Measurements from ENCODE around the gene APLP2. TPM values are rescaled to one million over a fixed set of nuclear protein-coding genes. Genes with fewer than 3 reads are reported as not detected.

APLP2 gene
- total and polyA plus RNA-seq, 2 experiments from 2014 or later, result 322 to 362 TPM

GRCh38 chr11:130032931-130033330 is 36.8 kb upstream of the APLP2 start:
- H3K79me2 ChIP-seq (replicated peaks; ENCODE audit: insufficient read depth), result no peaks in the 10 kb centered on the region
- no peaks in the 10 kb centered on the region for H3K9me2 ChIP-seq (ENCODE audit: insufficient read depth)
- ATAC-seq (peak; percentile 45; the same call in 2 of the 3 replicates), DNase-seq (ENCODE audit: low spot score) (no peak)
- no peaks in the 10 kb centered on the region for H4K20me1 ChIP-seq (replicated peaks; ENCODE audit: insufficient read depth)
- Mint-ChIP-seq H3K27me3 (ENCODE audit: insufficient read depth, low read depth, poor library complexity) (peaks cover 3% of the 10 kb centered on the region), H3K9me3 (no peaks in the 10 kb centered on the region), H3K36me3 (ENCODE audit: low read depth) (no peaks in the 10 kb centered on the region), H3K27ac (no peak overlapping the region), H3K4me1 (peaks cover 19% of the 10 kb centered on the region), H3K4me3 (no peak overlapping the region)
- peaks cover 4% of the 10 kb centered on the region; the same call in 1 of the 2 replicates for H3K4me1 ChIP-seq (ENCODE audit: insufficient read depth)
- TF ChIP-seq CREB1 (CRISPR knock-in tag; IDR thresholded peaks at IDR 0.05; ENCODE audit: low read depth) (no peak), NANOG (IDR thresholded peaks at IDR 0.05; ENCODE audit: borderline replicate concordance) (no peak)
- no peak overlapping the region for H2AFZ ChIP-seq
- no peaks in the 10 kb centered on the region for H3F3A ChIP-seq (replicated peaks; ENCODE audit: low read depth)
- H3K36me3 ChIP-seq (ENCODE audit: insufficient read depth), result no peaks in the 10 kb centered on the region
- no peaks in the 10 kb centered on the region for H3K27me3 ChIP-seq (ENCODE audit: insufficient read depth)
- no peak overlapping the region for H3K27ac ChIP-seq (ENCODE audit: low read depth)
- no peak overlapping the region for H3K4me3 ChIP-seq
- no peak overlapping the region for H3K4me2 ChIP-seq

- no peak overlapping the region for H3K4me3 ChIP-seq
- no peaks in the 10 kb centered on the region for H3K9me2 ChIP-seq (ENCODE audit: insufficient read depth)
- H4K20me1 ChIP-seq (replicated peaks; ENCODE audit: insufficient read depth), result no peaks in the 10 kb centered on the region
- no peaks in the 10 kb centered on the region for H3K36me3 ChIP-seq (ENCODE audit: insufficient read depth)
- Mint-ChIP-seq H3K27me3 (ENCODE audit: insufficient read depth, low read depth, poor library complexity) (peaks cover 3% of the 10 kb centered on the region), H3K36me3 (ENCODE audit: low read depth) (no peaks in the 10 kb centered on the region), H3K4me1 (peaks cover 22% of the 10 kb centered on the region), H3K9me3 (no peaks in the 10 kb centered on the region), H3K4me3 (no peak overlapping the region), H3K27ac (no peak overlapping the region)
- no peak overlapping the region for H3K4me2 ChIP-seq
- ATAC-seq (no peak), DNase-seq (ENCODE audit: low spot score) (no peak)
- no peaks in the 10 kb centered on the region for H3K27me3 ChIP-seq (ENCODE audit: insufficient read depth)
- peaks cover 7% of the 10 kb centered on the region; the same call in 1 of the 2 replicates for H3K4me1 ChIP-seq (ENCODE audit: insufficient read depth)
- no peaks in the 10 kb centered on the region for H3F3A ChIP-seq (replicated peaks; ENCODE audit: low read depth)
- H3K79me2 ChIP-seq (replicated peaks; ENCODE audit: insufficient read depth), result no peaks in the 10 kb centered on the region
- H2AFZ ChIP-seq, result no peak overlapping the region
- H3K27ac ChIP-seq (ENCODE audit: low read depth), result no peak overlapping the region
- TF ChIP-seq ZNF331 (CRISPR knock-in tag; IDR thresholded peaks at IDR 0.05; ENCODE audit: low read depth) (no peak), CTCF (conservative IDR thresholded peaks at IDR 0.05; ENCODE audit: low read depth in 2 of 2) (no peak), ETS1 (IDR thresholded peaks at IDR 0.05) (no peak), EZH2phosphoT487 (IDR thresholded peaks at IDR 0.05; ENCODE audit: unreplicated experiment) (no peak), NANOG (IDR thresholded peaks at IDR 0.05; ENCODE audit: borderline replicate concordance) (no peak), POLR2AphosphoS5 (IDR thresholded peaks at IDR 0.05; ENCODE audit: low read depth) (no peak), EZH2 (IDR thresholded peaks at IDR 0.05; ENCODE audit: low read depth, unreplicated experiment) (no peak), STAT1 (IDR thresholded peaks at IDR 0.05; ENCODE audit: unreplicated experiment) (no peak), CREB1 (CRISPR knock-in tag; IDR thresholded peaks at IDR 0.05; ENCODE audit: low read depth) (no peak), REST (IDR thresholded peaks at IDR 0.05; ENCODE audit: unreplicated experiment) (no peak)
Measured at GRCh38 chr11:130034236-130034635, 35.5 kb upstream of the APLP2 start.

Measured in GM23338 (cell line).